Esophagus squamous epithelium (tissue), 4 donors: Measurements from ENCODE around the gene SMYD3.

Experiments used
- POLR2A ChIP-seq, 4 donors: fragments of 450-650 bp; IDR thresholded peaks; one replicate each; pipeline ENCODE4 v1.6.1; 2017; ENCODE audit warnings: antibody characterized with exemption in 4 of 4, mild to moderate bottlenecking in 4 of 4, moderate library complexity in 3 of 4
- TF ChIP-seq, protein P1 (sequence below), 6 experiments: fragments of 450-650 bp in 4 of 6; fragments of 200-600 bp in 2 of 6; sonication (generic) in 2 of 6; IDR thresholded peaks; one replicate each; pipeline ENCODE4 v1.5.1; 2016 to 2019; ENCODE audit warnings: antibody characterized with exemption in 6 of 6, mild to moderate bottlenecking in 4 of 6, moderate library complexity in 4 of 6

DNA sequence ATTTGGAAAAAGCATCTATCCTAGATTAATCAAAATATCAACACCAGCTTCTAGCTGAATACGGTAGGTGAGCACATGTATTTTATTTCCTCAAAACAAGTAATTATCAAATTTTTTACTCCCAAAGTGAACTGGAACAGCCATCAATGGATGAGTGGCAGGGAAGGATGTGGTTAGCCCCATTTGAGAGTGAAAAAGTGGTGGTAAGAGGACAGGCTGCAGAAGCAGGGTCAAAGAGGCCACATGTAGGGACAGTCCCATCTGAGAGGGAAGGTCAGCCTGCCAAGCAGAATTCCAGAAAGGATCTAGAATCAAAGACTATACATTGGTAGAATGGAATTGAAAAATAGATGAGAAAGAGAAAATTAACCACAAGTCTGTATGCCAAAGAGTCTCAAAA is 163.8 kb downstream of the SMYD3 start:
- TF ChIP-seq, protein P1, sequence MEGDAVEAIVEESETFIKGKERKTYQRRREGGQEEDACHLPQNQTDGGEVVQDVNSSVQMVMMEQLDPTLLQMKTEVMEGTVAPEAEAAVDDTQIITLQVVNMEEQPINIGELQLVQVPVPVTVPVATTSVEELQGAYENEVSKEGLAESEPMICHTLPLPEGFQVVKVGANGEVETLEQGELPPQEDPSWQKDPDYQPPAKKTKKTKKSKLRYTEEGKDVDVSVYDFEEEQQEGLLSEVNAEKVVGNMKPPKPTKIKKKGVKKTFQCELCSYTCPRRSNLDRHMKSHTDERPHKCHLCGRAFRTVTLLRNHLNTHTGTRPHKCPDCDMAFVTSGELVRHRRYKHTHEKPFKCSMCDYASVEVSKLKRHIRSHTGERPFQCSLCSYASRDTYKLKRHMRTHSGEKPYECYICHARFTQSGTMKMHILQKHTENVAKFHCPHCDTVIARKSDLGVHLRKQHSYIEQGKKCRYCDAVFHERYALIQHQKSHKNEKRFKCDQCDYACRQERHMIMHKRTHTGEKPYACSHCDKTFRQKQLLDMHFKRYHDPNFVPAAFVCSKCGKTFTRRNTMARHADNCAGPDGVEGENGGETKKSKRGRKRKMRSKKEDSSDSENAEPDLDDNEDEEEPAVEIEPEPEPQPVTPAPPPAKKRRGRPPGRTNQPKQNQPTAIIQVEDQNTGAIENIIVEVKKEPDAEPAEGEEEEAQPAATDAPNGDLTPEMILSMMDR (IDR thresholded peaks at IDR 0.05), result no peak
- TF ChIP-seq POLR2A (IDR thresholded peaks at IDR 0.05), result no peak
